ENCODE results near the gene OR10AG1.

OR10AG1 gene

GRCh38 chr11:55969845-55970244, at the start of gene OR10AG1:
Gene OR10AG1 (minus strand): TSS chr11:55969945. CDS start chr11:55969907, 38 bp downstream.
- no peak for DNase-seq

- DNase-seq: no peak
These were observed 44.1 kb upstream of the OR10AG1 start for GRCh38 chr11:56013805-56014204.

DNA sequence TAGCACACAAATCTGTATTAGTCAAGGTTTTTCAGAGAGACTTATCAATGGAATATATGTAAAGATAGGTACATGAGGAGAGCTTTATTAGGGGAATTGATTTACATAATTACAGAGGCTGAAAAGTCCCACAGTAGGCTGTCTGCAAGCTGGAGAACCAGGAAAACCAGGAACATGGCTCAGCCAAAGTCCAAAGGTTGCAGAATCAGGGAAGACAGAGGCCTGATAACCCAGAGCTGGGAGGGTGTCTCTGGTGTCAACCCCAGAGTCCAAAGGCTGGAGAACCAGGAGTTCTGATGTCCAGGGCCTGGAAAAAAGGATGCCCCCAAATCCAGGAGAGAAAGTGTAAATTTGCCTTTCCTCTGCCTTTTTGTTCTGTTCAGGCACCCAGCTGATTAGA, 41.0 kb upstream of the OR10AG1 start:
- no peak for DNase-seq

DNA sequence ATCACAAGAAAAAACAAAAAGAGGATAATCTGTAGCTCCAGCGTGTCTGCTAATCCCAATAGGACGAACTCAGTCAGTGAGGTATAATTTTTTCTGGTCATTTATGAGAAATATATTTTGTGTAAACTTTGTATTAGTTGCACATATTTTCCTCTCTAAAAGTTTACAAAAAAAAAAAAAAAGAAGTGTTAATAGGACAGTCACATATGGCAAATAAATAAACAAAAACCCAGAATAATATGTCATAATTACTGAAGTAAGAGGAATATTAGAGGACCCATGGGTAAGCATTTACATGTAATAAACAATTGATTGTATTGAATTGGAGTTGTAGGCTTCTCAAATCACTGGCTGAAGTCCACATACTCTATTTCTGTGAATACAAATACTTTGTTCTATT, 24.8 kb upstream of the OR10AG1 start, which contains the start of gene OR5F1:
TSS of gene OR5F1 (minus strand) at position 101 of the 400 bp plus-strand sequence. CDS start at position 101, 0 bp downstream.
- no peak for DNase-seq

- DNase-seq: no peak
These were observed 1.2 kb upstream of the OR10AG1 start for GRCh38 chr11:55970935-55971334.

- no peak for DNase-seq
These were observed 1.8 kb downstream of the OR10AG1 start for GRCh38 chr11:55967914-55968313.

DNA sequence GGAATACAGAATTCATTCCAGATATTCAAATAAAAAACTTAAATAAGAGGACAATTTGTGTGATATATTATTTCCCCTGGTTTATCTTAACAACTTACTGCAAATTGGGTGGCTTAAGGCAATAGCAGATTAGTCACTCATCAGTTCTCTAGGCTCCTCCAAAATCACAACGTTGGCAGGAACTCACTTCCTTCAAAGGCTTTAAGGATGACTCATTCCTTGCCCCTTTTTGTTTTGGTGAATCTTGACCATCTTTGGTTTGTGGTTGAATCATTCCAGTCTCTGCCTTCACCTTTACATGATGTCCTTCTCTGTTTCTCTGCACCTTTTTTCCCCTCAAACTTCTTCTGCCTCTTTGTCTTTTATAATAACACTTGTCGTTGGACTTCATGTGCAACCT, 3.4 kb downstream of the OR10AG1 start:
- DNase-seq: no peak

- no peak for DNase-seq
These were observed 13.2 kb downstream of the OR10AG1 start for GRCh38 chr11:55956521-55956920.

DNA sequence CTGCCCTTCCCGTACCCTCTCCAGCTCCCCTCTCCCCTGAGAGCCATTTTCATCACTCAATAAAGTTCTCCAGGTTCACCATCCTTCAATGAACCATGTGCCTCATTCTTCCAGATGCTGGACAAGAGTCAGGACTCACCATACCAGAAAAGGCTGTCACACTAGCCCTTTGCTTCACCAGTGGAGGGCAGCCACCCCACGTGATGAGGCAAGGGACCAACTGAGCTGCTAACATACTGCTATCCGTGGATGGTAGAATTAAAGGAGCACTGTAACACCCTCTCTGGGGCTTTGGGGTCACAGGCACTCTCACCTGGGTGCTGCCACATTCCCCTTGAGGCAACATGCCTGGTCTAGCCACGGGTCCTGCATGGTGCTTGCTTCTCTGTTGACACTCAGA, 20.4 kb downstream of the OR10AG1 start:
- DNase-seq: no peak

DNA sequence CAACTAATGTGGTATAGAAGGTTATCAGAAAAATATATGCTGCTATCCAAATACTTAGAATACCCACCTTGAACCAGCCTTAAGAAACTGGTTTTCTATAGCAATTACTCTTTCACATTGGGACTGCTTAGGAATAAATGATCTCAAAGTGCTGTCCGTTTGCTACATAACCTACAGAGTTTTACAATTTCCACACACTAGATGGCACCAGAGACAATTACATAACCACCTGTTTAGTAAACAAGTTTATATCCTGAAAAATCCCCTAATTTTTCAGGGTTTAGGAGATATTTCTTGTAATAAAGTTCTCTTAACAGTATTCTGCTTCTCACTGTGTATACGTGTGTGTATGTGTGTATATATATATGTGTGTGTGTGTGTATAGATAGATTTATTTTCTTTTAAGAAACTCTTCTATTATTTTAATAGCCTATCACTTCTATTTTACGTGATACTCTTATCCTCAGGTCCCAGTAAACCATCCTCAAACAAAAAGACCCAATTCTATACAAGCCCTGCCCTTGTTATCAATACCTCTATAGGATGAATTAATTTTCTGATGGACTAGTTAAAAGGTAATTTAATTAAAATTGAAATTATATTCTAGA, 26.9 kb downstream of the OR10AG1 start:
- no peak for DNase-seq

GRCh38 chr11:55936300-55936699, 33.4 kb downstream of the OR10AG1 start, which contains the start of gene OR5I1:
Gene OR5I1 (minus strand): TSS chr11:55936400. CDS start chr11:55936400, 0 bp downstream.
- no peak for DNase-seq

- DNase-seq: no peak
These were observed 49.2 kb downstream of the OR10AG1 start for GRCh38 chr11:55920537-55920936.

Data from 8988T (cell line).